ENCODE measurements around the gene RASGRF2.

Gene RASGRF2

GRCh38 chr5:80978772-80979317 is 18.7 kb downstream of the RASGRF2 start:
- Histone ChIP-seq H3K4ac (ENCODE audit: low read depth, low read length) (no peak overlapping the region), H3K9ac (ENCODE audit: low read length) (no peak overlapping the region), H2BK15ac (replicated peaks; ENCODE audit: low read depth) (no peak overlapping the region), H3K4me1 (ENCODE audit: control insufficient read depth, low read depth, low read length) (no peaks in the 10 kb centered on the region), H3K79me1 (ENCODE audit: low read length) (no peaks in the 10 kb centered on the region), H3K27me3 (ENCODE audit: insufficient read depth, low read length, poor library complexity) (no peaks in the 10 kb centered on the region), H3K56ac (ENCODE audit: low read length) (no peak overlapping the region), H3K4me3 (ENCODE audit: low read length) (no peak overlapping the region), H2AK5ac (ENCODE audit: low read length) (no peak overlapping the region), H3K4me2 (ENCODE audit: low read length) (no peak overlapping the region), H2BK120ac (ENCODE audit: low read depth, low read length) (no peak overlapping the region), H3K36me3 (ENCODE audit: control insufficient read depth, insufficient read depth, low read length) (no peaks in the 10 kb centered on the region), H4K8ac (ENCODE audit: low read depth, low read length) (no peak overlapping the region), H3K27ac (ENCODE audit: low read depth, low read length) (no peak overlapping the region), H3K23ac (ENCODE audit: low read length) (no peak overlapping the region), H3K18ac (ENCODE audit: low read length) (no peak overlapping the region), H3K79me2 (ENCODE audit: control insufficient read depth, insufficient read depth, low read length) (peaks cover 9% of the 10 kb centered on the region), H4K5ac (ENCODE audit: low read length) (no peak overlapping the region), H2BK5ac (ENCODE audit: low read length) (no peak overlapping the region)
- WGBS (ENCODE audit: extremely low coverage, insufficient coverage, low lambda C conversion rate), result no CpG with 5 or more reads among the region's 1 CpG
- DNase-seq, result no peak

GRCh38 chr5:80982093-80982492 is 21.9 kb downstream of the RASGRF2 start:
- H3K4me2 ChIP-seq (ENCODE audit: low read length), result no peak overlapping the region
- WGBS (ENCODE audit: extremely low coverage, insufficient coverage, low lambda C conversion rate), result no CpG with 5 or more reads among the region's 4 CpGs

GRCh38 chr5:80985600-80986228 is 25.6 kb downstream of the RASGRF2 start:
- H2BK5ac ChIP-seq (ENCODE audit: low read length), result no peak overlapping the region

More at GRCh38 chr5:80982093-80982492, 21.9 kb downstream of the RASGRF2 start:
- no peak overlapping the region for H3K18ac ChIP-seq (ENCODE audit: low read length)
- H3K56ac ChIP-seq (ENCODE audit: low read length), result no peak overlapping the region
- H3K27ac ChIP-seq (ENCODE audit: low read depth, low read length), result no peak overlapping the region
- H3K27me3 ChIP-seq (ENCODE audit: insufficient read depth, low read length, poor library complexity), result no peaks in the 10 kb centered on the region
- H3K79me1 ChIP-seq (ENCODE audit: low read length), result no peaks in the 10 kb centered on the region
- H4K5ac ChIP-seq (ENCODE audit: low read length), result no peak overlapping the region
- no peaks in the 10 kb centered on the region for H3K4me1 ChIP-seq (ENCODE audit: control insufficient read depth, low read depth, low read length)
- peaks cover 2% of the 10 kb centered on the region for H3K79me2 ChIP-seq (ENCODE audit: control insufficient read depth, insufficient read depth, low read length)
- H3K4ac ChIP-seq (ENCODE audit: low read depth, low read length), result no peak overlapping the region
- no peak overlapping the region for H3K9ac ChIP-seq (ENCODE audit: low read length)
- no peak overlapping the region for H4K8ac ChIP-seq (ENCODE audit: low read depth, low read length)
- H2AK5ac ChIP-seq (ENCODE audit: low read length), result no peak overlapping the region
- DNase-seq, result no peak
- no peak overlapping the region for H2BK15ac ChIP-seq (replicated peaks; ENCODE audit: low read depth)
- no peaks in the 10 kb centered on the region for H3K36me3 ChIP-seq (ENCODE audit: control insufficient read depth, insufficient read depth, low read length)
- H2BK120ac ChIP-seq (ENCODE audit: low read depth, low read length), result no peak overlapping the region
- H2BK5ac ChIP-seq (ENCODE audit: low read length), result no peak overlapping the region
- H3K4me3 ChIP-seq (ENCODE audit: low read length), result no peak overlapping the region
- H3K23ac ChIP-seq (ENCODE audit: low read length), result no peak overlapping the region

GRCh38 chr5:80986382-80986781 is 26.2 kb downstream of the RASGRF2 start:
- no CpG with 5 or more reads among the region's 3 CpGs for WGBS (ENCODE audit: extremely low coverage, insufficient coverage, low lambda C conversion rate)

More at GRCh38 chr5:80985600-80986228, 25.6 kb downstream of the RASGRF2 start:
- no peak overlapping the region for H3K56ac ChIP-seq (ENCODE audit: low read length)
- DNase-seq, result no peak
- no peak overlapping the region for H3K4me3 ChIP-seq (ENCODE audit: low read length)
- H4K5ac ChIP-seq (ENCODE audit: low read length), result no peak overlapping the region
- no peak overlapping the region for H3K9ac ChIP-seq (ENCODE audit: low read length)
- H3K79me2 ChIP-seq (ENCODE audit: control insufficient read depth, insufficient read depth, low read length), result peaks cover 2% of the 10 kb centered on the region
- WGBS (ENCODE audit: extremely low coverage, insufficient coverage, low lambda C conversion rate), result no CpG with 5 or more reads among the region's 2 CpGs
- no peaks in the 10 kb centered on the region for H3K79me1 ChIP-seq (ENCODE audit: low read length)
- H3K27ac ChIP-seq (ENCODE audit: low read depth, low read length), result no peak overlapping the region
- no peak overlapping the region for H2BK120ac ChIP-seq (ENCODE audit: low read depth, low read length)
- H3K18ac ChIP-seq (ENCODE audit: low read length), result no peak overlapping the region
- H3K36me3 ChIP-seq (ENCODE audit: control insufficient read depth, insufficient read depth, low read length), result no peaks in the 10 kb centered on the region
- no peak overlapping the region for H2BK15ac ChIP-seq (replicated peaks; ENCODE audit: low read depth)
- H3K4me1 ChIP-seq (ENCODE audit: control insufficient read depth, low read depth, low read length), result peaks cover 4% of the 10 kb centered on the region
- no peak overlapping the region for H3K23ac ChIP-seq (ENCODE audit: low read length)
- H3K4me2 ChIP-seq (ENCODE audit: low read length), result no peak overlapping the region
- no peak overlapping the region for H3K4ac ChIP-seq (ENCODE audit: low read depth, low read length)
- no peak overlapping the region for H4K8ac ChIP-seq (ENCODE audit: low read depth, low read length)
- no peaks in the 10 kb centered on the region for H3K27me3 ChIP-seq (ENCODE audit: insufficient read depth, low read length, poor library complexity)
- no peak overlapping the region for H2AK5ac ChIP-seq (ENCODE audit: low read length)

GRCh38 chr5:80987078-80987766 is 27.1 kb downstream of the RASGRF2 start:
- WGBS (ENCODE audit: extremely low coverage, insufficient coverage, low lambda C conversion rate), result no CpG with 5 or more reads among the region's 7 CpGs
- Histone ChIP-seq H2AK5ac (ENCODE audit: low read length) (no peak overlapping the region), H3K27ac (ENCODE audit: low read depth, low read length) (no peak overlapping the region), H3K79me1 (ENCODE audit: low read length) (no peaks in the 10 kb centered on the region), H2BK15ac (replicated peaks; ENCODE audit: low read depth) (no peak overlapping the region), H3K4me1 (ENCODE audit: control insufficient read depth, low read depth, low read length) (peaks cover 11% of the 10 kb centered on the region), H3K18ac (ENCODE audit: low read length) (no peak overlapping the region), H3K79me2 (ENCODE audit: control insufficient read depth, insufficient read depth, low read length) (no peaks in the 10 kb centered on the region), H3K36me3 (ENCODE audit: control insufficient read depth, insufficient read depth, low read length) (no peaks in the 10 kb centered on the region), H2BK5ac (ENCODE audit: low read length) (no peak overlapping the region), H3K9ac (ENCODE audit: low read length) (no peak overlapping the region), H3K27me3 (ENCODE audit: insufficient read depth, low read length, poor library complexity) (no peaks in the 10 kb centered on the region), H4K8ac (ENCODE audit: low read depth, low read length) (no peak overlapping the region), H2BK120ac (ENCODE audit: low read depth, low read length) (no peak overlapping the region), H3K4me3 (ENCODE audit: low read length) (no peak overlapping the region), H3K4me2 (ENCODE audit: low read length) (no peak overlapping the region), H3K56ac (ENCODE audit: low read length) (no peak overlapping the region), H3K23ac (ENCODE audit: low read length) (no peak overlapping the region), H4K5ac (ENCODE audit: low read length) (no peak overlapping the region), H3K4ac (ENCODE audit: low read depth, low read length) (no peak overlapping the region)
- no peak for DNase-seq

More at GRCh38 chr5:80986382-80986781, 26.2 kb downstream of the RASGRF2 start:
- Histone ChIP-seq H3K4me2 (ENCODE audit: low read length) (no peak overlapping the region), H3K79me1 (ENCODE audit: low read length) (no peaks in the 10 kb centered on the region), H3K9ac (ENCODE audit: low read length) (no peak overlapping the region), H4K5ac (ENCODE audit: low read length) (no peak overlapping the region), H2BK120ac (ENCODE audit: low read depth, low read length) (no peak overlapping the region), H3K4ac (ENCODE audit: low read depth, low read length) (no peak overlapping the region), H3K18ac (ENCODE audit: low read length) (no peak overlapping the region), H3K56ac (ENCODE audit: low read length) (no peak overlapping the region), H3K79me2 (ENCODE audit: control insufficient read depth, insufficient read depth, low read length) (no peaks in the 10 kb centered on the region), H3K23ac (ENCODE audit: low read length) (no peak overlapping the region), H3K27me3 (ENCODE audit: insufficient read depth, low read length, poor library complexity) (no peaks in the 10 kb centered on the region), H2BK15ac (replicated peaks; ENCODE audit: low read depth) (no peak overlapping the region), H2BK5ac (ENCODE audit: low read length) (no peak overlapping the region), H3K36me3 (ENCODE audit: control insufficient read depth, insufficient read depth, low read length) (no peaks in the 10 kb centered on the region), H2AK5ac (ENCODE audit: low read length) (no peak overlapping the region), H3K27ac (ENCODE audit: low read depth, low read length) (no peak overlapping the region), H3K4me3 (ENCODE audit: low read length) (no peak overlapping the region), H4K8ac (ENCODE audit: low read depth, low read length) (no peak overlapping the region), H3K4me1 (ENCODE audit: control insufficient read depth, low read depth, low read length) (peaks cover 7% of the 10 kb centered on the region)
- no peak for DNase-seq

Data from mesendoderm (in vitro differentiated cells).